ENCODE measurements around the gene RIMKLB.
"Not testable (repeated sequence)": the region's sequence is repeated elsewhere in the genome, so short reads cannot be mapped to it uniquely, and the experiment has no call there.

RIMKLB gene

DNA sequence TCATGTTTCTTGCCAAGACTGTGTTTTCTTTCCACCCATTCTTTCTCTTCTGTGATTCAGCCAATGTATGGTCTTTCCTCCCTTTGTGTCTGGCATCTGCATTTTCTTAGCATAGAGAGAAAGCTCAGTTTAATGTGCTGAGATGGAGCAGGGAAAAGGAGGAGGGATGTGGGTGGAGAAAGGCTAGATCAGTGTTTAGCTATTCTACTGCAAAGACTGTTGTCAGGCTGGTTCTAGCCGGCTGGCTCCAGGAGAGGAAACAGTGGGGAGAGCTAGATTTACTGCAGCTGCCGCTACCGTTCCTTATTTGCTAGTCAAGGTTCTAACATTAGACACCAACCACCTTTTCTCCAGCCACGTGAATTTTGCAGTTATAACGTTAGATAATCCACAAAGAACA lies 5.2 kb upstream of the RIMKLB start:
- DNase-seq (ENCODE audit: low read depth in 2 of 2), result no peak

DNA sequence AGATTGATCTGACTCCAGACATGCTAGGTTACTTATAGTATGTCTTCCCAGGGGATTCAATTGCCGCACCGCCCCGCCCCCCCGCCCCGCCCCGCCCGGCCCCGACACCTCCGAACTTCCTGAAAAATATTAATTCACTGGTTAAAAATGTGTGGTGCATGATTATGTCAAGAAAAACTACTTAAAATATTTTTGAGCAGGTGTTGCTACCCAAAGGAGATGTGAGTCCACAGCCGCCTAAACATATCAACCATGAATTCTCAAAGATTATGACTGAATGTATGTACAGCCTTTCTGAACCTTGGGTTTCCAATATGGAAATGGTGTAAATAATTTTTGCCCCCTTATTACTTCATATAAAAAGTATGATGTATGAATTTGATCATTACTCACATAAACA lies 2.7 kb upstream of the RIMKLB start:
- DNase-seq (ENCODE audit: low read depth in 2 of 2), result no peak

DNA sequence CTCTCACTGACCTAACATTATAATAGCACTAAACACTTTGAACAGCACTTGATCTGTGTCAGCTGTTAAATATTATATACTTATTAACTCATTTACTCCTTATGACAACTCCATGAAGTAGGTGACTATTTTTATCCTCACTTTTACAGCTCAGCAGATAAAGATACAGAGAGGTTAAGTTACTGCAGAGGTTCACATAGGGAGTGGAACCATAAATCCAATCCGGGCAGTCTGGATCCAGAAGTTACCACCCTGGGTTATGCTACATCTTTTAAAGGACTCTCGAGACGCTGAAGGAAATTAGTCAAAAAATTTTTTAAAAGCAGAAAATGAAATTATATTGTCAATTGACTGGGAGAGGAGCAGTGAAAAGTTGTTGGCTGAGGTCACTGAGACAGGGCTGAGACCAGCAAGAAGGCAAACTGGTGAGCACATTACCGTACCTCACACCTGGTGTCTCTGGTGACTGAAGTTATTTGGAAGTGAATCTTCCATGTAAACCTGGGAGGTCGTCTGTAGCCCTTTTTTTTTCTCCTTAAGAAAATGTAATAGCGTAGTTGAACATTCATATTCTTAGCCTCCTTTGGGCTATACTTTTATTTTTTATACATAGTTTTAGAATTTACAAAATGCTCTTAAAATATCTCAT lies 1.2 kb upstream of the RIMKLB start:
- no peak for DNase-seq (ENCODE audit: low read depth in 2 of 2)

DNA sequence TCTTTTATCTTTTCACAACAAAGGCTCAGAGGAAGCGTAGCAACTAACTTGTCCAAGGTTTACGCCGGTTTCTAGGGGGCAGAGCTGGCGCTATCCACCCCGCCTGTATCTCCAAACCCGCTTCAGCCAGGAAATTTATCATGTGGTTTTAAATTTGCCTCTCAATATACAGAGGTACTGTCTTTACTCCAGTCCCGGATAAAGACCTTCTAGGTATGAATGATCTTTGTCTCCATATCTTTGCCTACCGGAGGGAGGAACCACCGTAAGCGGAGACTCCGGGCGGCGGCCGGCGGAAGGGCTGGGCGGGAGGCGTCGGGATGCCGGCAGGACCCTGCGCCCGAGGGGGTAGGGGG lies 693 bp upstream of the RIMKLB start:
- DNase-seq (ENCODE audit: low read depth in 2 of 2), result no peak

DNA sequence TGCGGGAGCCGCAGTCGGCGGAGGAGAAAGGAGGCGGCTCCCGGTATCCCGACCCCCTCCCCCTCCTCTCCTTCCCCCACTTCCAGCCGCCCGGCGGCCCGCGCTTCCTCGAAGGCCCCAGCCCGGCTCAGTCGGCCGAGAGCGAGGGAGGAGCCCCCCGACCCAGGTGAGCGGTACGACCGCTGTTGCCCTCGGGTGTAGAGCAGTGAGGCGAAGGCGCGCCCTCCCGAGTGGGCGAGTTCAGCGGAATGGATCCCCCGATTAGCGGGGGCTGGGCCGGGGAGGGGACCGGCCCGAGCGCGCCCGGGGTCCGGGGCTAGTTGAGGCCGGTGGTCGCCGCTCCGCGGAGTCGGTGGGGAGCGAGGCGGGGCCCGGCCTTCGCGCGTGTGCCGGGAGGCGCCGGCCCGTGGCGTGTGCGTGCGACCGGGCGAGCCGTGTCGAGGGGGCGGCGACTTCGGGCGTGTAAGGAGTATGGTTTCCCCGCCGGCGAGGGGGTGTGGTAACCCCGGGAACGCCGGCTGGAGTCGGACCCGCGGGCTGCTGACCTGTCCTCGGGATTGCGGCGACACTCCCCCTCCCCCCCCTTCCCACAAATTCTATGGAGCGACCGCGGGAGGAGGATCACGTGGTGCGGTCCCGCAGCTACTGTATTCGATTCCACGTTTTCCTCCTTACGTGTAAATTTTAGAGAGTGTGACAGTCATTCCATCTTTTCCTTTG lies 501 bp downstream of the RIMKLB start:
- DNase-seq (ENCODE audit: low read depth in 2 of 2), result peak; percentile 1 to 32

DNA sequence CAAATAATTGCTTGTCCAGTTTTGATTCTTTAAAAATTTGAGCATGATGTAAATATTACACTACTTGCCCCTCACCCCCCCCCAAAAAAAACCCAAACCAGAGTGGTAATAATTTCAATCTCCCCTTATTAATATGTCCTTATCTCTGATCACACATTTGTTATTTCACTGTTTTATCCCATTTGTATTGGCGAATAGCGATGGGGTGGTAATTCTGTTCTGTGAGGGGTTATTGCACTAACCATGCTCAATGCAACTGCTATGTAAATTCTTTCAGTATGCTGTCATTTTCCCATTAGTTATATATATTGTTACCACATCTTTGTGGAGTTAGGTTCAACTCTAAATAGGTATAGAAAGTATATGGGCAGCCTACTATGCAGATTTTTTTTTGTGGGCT lies 1.1 kb downstream of the RIMKLB start:
- no peak for DNase-seq (ENCODE audit: low read depth in 2 of 2)

DNA sequence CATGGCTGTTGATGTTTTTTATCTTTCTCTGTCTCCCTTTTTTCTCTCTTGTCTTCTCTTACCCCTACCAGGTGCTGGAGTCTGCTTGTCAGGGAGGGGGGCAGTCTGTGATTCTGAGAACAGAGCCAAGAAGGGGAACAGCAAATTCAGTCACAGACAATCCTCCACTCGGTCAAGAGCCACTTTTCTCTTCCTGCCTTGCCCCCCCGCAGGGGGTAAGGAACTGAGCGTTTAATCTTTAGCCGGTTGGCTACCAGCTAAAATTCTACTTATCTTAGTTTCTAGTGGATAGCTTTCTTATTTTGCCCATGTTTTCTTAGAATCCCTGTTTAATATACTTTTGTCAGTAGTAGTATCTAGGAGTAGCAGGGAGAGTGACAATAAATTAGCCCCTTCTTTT lies 1.9 kb downstream of the RIMKLB start:
- no peak for DNase-seq (ENCODE audit: low read depth in 2 of 2)

DNA sequence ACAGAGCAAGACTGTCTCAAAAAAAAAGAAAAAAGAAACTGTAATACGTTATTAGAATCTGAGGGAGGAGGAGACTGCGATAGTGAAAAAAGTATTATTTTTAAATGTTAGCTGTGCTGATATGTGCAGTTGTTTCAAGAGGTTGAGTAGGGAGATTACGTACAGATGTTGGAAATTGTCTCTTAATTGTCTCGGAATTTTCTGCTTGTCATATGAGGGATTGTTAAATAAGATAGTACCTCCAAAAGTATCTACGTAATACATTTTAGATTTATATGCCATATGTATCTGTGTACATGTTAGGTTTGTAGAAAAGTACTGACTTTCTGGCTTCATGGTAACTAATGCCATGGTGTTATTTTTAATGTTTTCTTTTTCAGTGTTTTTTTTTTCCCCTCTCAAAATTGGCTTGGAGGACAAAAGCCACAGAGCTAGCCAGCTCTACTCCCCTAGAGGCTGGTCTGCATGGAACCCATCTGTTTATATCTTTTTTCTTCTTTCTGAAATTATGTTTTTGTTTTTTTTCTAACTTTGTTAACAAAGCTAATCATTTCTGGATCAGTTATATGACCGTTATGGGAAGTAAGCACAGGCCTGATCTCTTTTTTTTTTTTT lies 3.4 kb downstream of the RIMKLB start:
- no peak for DNase-seq (ENCODE audit: low read depth in 2 of 2)

DNA sequence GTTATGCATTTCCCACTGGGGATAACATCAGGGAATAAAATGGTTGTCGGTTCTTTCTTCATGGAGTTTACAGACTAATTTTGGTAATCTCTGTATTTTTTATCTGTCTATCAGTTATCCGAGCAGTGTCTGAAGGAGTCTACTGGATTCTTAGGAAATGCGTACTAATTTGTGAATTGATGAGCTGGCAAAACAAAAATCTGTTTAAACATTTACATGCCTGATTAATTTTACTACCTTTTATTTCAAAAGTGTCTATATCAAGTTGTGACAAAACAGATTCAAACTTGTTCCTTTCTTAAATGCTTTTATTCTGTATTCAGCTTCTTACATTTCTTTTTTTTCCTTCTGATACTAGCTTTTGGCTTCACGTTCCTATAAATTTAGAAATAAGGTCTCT lies 4.4 kb downstream of the RIMKLB start:
- DNase-seq (ENCODE audit: low read depth in 2 of 2), result no peak

DNA sequence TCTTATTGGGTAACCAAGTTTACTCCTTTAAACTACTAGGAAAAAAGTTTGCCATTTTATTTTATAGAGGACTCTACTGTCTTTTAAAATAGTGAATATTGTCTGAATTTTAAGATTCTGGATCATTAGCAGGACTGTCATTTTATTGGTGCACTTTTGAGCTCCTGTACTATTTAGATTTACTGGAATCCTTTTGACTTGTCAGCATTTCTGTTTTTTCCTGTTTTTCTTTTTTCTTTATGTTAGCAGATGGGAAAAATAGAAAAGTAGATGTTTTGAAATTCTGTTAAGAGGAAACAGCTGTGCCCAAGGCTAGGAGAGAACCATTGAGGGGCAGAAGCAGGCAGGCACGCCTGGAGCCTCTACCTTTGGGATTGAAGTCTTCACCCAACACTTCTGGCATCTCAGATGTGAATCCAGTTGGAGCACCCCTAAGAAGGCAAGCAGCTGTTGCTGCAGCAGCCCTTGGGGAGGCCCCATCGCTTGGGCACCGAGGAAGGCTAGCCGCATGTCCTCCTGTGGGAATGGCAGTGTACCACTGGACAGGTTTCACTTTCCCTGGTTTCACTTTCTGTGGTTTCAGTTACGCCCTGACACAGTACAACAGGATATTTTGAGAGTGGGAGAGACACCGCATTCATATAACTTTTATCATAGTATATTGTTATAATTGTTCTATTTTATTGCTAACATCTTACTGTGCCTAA lies 11.5 kb downstream of the RIMKLB start:
- no peak for DNase-seq (ENCODE audit: low read depth in 2 of 2)

DNA sequence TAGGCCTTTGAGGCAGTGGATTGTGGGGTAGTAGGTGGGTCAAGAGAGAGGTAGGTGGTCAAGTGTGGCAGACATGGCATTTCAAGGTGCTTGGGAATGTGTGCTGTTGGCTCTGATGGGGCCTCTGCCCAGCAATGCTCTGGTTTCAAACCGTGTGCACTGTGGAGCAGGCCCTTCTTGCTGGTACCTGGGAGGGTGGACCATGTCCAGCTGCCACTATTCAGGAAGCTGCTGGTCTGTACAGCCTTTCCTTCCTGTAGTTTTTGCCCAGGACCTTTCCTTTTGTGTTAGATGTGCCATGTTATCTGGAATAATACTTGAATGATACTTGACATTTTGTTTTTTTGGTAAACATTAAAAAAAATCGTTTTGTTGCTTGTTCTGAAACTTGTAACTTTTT lies 14.8 kb downstream of the RIMKLB start:
- no peak for DNase-seq (ENCODE audit: low read depth in 2 of 2)

DNA sequence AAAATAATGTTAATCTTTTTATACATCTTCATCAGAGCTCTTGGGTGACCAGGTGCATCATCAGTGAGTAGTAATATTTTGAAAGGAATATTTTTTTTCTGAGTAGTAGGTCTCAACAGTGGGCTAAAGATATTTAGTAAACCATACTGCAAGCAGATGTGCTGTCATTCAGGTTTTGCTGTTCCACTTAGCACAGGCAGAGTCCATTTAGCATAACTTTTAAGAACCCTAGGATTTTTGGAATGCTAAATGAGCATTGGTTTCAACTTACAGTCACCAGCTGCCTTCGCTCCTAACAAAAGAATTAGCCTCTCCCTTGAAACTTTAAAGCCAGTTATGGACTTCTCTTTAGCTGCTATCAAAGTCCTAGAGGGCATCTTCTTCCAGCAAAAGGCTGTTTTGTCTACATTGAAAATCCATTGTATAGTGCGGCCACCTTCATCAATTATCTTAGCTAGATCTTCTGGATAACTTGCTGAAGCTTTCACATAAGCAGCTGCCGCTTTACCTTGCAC lies 24.6 kb downstream of the RIMKLB start:
- no peak for DNase-seq (ENCODE audit: low read depth in 2 of 2)

DNA sequence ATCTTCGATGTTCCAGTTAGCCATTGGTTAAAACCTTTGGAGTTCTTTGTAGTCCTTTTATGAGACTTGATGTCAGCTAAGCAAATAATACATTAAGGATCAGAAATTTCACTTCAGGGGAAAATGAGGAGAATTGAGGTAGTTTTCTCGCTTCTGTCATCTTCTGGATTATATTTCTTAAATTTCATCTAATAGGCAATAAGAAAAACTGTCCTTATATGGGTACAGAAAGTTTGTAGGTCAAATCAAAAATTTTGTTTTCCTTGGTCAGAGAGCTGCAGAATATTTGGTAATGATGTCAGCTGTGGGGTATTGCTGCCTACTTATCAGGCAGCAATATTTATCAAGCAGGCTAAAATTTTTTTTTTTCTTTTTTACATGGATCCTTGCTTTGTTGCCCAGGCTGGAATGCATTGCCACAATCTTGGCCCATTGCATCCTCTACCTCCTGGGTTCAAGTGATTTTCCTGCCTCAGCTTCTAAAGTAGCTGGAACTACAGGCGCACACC lies 37.1 kb downstream of the RIMKLB start:
- DNase-seq (ENCODE audit: low read depth in 2 of 2), result no peak

DNA sequence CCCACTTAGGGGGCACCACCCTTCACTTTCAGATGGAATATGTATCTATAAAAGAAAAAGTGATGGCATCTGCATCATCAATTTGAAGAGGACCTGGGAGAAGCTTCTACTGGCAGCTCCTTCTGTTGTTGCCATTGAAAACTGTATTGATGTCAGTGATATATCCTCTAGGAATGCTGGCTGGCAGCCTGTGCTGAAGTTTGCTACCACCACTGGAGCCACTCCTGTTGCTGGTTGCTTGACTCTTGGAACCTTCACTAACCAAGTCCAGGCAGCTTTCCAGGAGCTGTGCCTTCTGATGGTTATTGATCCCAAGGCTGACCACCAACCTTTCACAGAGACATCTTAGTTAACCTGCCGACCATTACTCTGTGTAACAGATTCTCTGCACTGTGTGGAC lies 44.7 kb downstream of the RIMKLB start:
- no peak for DNase-seq (ENCODE audit: low read depth in 2 of 2)

DNA sequence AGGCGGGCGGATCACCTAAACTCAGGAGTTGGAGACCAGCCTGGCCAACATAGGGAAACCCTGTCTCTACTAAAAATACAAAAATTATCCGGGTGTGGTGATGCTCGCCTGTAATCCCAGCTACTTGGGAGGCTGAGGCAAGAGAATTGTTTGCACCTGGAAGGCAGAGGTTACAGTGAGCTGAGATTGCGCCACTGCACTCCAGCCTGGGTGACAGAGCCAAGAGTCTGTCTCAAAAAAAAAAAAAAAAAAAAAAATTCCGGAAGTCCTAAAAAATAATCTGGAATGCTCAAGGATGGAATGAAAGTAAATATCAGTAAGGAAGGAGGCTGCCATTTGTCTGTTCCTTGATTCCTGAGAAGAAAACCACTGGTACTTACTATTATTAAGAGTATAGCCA lies 45.3 kb downstream of the RIMKLB start:
- DNase-seq (ENCODE audit: low read depth in 2 of 2), result not testable (repeated sequence)

DNA sequence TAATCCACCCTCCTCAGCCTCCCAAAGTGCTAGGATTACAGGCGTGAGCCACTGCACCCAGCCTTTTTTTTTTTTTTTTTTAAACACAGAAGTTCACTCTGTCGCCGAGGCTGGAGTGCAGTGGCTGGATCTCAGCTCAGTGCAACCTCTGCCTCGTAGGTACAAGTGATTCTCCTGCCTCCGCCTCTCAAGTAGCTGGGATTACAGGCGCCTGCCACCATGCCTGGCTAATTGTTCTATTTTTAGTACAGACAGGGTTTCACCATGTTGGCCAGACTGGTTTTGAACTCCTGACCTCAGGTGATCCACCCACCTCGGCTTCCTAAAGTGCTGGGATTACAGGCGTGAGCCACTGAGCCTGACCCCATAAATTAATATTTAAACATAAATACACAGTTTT lies 47.8 kb downstream of the RIMKLB start:
- DNase-seq (ENCODE audit: low read depth in 2 of 2), result not testable (repeated sequence)

DNA sequence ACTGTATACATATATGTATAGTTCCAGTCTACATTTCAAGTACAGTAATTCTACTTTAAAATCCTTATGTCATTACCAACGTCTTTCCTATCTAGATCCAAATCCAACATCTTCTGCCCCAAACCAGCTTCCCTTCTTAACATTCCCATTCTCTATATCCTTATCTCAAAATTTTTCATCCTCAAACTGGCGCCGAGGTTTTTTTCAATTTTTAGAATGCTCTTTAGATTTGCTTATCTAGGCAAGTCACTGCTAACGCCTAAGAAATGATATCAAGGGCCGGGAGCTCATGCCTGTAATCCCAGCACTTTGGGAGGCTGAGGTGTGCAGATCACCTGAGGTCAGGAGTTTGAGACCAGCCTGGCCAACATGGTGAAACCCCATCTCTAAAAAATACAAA lies 48.3 kb downstream of the RIMKLB start:
- DNase-seq (ENCODE audit: low read depth in 2 of 2), result no peak

DNA sequence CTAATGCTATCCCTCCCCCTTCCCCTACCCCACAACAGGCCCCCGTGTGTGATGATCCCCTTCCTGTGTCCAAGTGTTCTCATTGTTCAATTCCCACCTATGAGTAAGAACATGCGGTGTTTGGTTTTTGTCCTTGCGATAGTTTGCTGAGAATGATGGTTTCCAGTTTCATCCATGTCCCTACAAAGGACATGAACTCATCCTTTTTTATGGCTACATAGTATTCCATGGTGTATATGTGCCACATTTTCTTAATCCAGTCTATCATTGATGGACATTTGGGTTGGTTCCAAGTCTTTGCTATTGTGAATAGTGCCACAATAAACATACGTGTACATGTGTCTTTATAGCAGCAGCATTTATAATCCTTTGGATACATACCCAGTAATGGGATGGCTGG lies 62.3 kb downstream of the RIMKLB start:
- DNase-seq (ENCODE audit: low read depth in 2 of 2), result not testable (repeated sequence)

DNA sequence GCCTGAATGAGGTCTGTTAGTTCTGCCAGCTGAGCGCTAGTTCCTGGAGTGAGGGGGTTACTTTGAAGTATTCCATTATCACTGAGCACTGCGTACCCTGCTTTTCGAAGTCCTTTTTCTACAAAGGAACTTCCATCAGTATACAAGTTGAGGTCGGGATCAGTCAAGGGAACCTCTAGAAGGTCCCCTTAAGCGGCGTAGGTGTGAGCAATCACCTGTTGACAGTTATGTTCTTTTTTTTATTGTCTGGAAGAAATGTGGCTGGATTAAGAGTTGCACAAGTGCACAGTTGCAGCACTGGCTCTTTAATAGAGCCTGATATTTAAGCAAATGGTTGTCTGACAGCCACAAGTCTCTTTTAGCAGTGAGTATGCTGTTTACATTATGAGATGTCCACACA lies 64.9 kb downstream of the RIMKLB start:
- DNase-seq (ENCODE audit: low read depth in 2 of 2), result not testable (repeated sequence)

DNA sequence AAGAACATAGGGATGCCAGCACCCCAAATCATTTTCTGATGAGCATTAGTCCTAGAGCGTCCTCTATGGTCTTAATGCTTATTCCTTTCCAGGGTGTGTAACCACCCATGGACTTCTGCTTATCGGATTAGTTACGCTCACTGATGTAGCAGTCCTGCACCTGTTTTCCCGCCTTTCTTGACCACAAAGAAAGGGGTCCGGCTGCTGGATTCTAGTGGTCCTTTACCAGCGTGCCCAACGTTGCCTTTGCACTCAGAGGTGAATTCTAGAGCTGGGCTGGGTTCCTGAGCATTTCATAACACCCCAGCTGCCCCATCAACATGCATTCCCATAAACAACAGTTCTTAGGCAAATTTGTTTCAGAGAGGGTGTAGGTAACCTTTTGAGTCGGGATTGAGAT lies 68.3 kb downstream of the RIMKLB start:
- DNase-seq (ENCODE audit: low read depth in 2 of 2), result not testable (repeated sequence)

DNA sequence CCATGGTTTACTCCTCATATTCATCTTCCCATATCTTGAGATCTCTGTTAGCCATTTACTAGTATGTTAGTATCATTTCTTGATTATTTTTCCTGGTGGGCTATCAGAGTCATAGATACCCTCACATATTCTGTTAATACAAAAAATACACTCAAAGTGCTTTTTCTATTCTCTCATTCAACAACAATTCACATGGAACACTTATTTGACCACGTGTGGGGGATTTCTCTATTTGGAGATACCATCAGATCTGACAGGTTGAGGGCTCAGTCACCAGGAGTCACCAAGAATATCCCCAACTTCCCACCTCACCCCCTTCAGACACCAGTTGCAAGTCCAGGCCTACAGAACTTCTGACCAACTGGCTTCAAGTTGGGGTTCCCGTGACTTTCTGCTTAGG lies 72.7 kb downstream of the RIMKLB start:
- no peak for DNase-seq (ENCODE audit: low read depth in 2 of 2)

DNA sequence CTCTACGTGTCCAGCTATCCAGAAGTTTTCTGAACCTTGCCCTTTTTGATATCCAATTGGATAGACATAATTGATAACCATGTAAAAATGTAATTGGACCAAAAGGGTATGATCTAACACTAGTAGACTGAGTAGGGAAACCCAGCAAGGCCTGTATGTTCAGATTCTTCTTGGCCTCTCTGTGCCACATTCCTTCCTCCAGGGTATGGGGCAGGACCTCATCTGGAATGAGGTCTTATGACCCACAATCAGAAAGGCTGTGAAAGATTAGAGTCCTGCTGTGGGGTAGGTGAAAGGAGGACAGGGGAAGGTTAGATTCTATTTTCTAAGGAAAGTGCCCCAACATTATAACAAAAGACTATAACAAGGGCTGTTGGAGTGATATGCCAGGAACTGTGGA lies 73.3 kb downstream of the RIMKLB start:
- DNase-seq (ENCODE audit: low read depth in 2 of 2), result no peak

All from stimulated activated CD4-positive, alpha-beta T cell treated with anti-CD3 and anti-CD28 coated beads, Interleukin-1b, Interleukin-23, amount 100 ng/mL, for 1 hour (primary cell).